Measurements from ENCODE around the gene NCOA1. TPM values are rescaled to one million over a fixed set of nuclear protein-coding genes. Genes with fewer than 3 reads are reported as not detected.

Gene NCOA1
- polyA plus RNA-seq, 1 of the 3 experiments (the other 2 are of a cell fraction) = 10.7 TPM

- H3K9me2 ChIP-seq = no peaks in the 10 kb centered on the region
- H3K9me3 ChIP-seq = peaks cover 7% of the 10 kb centered on the region; the same call in 1 of the 2 replicates
- H3K4me1 ChIP-seq (ENCODE audit: control insufficient read depth in 1 of 2, insufficient read depth in 2 of 2, low read depth in 1 of 2, low read length in 1 of 2) = no peaks in the 10 kb centered on the region
- H3K79me2 ChIP-seq (ENCODE audit: insufficient read depth) = no peaks in the 10 kb centered on the region; the same call in 1 of the 2 replicates
- ChIA-PET CTCF (interaction anchor here (1.2 kb wide), 2 partner anchors 22 kb away, joined by 3 to 4 read pairs; no protein-coding TSS in a partner anchor), POLR2A (no interaction called here)
- no peak overlapping the region for H3K27ac ChIP-seq (ENCODE audit: low read depth in 2 of 2, low read length in 1 of 2)
- no peaks in the 10 kb centered on the region for H4K20me1 ChIP-seq (ENCODE audit: insufficient read depth)
- no peak for DNase-seq
- TF ChIP-seq FOSL2 (IDR thresholded peaks at IDR 0.05; ENCODE audit: borderline replicate concordance, low read depth) = no peak
- no peak for TF ChIP-seq EZH2phosphoT487 (IDR thresholded peaks at IDR 0.05; ENCODE audit: borderline replicate concordance, low read depth)
- no peak for TF ChIP-seq JUND (IDR thresholded peaks at IDR 0.05)
- TF ChIP-seq IRF3 (IDR thresholded peaks at IDR 0.05; ENCODE audit: low read depth, low read length) = no peak
- no peak for TF ChIP-seq TAF1 (IDR thresholded peaks at IDR 0.05; ENCODE audit: borderline replicate concordance, low read depth, low read length)
- TF ChIP-seq TEAD4 (IDR thresholded peaks at IDR 0.05; ENCODE audit: borderline replicate concordance, insufficient read depth) = no peak
- no peak for TF ChIP-seq RAD21 (IDR thresholded peaks at IDR 0.05; ENCODE audit: low read length)
- no peak for TF ChIP-seq EP300 (IDR thresholded peaks at IDR 0.05; ENCODE audit: borderline replicate concordance in 1 of 2, low read depth in 1 of 2, low read length in 1 of 2)
- no peak for TF ChIP-seq FOXM1 (IDR thresholded peaks at IDR 0.05; ENCODE audit: low read depth)
- no peak for TF ChIP-seq GABPA (IDR thresholded peaks at IDR 0.05; ENCODE audit: low read depth)
- no peak for TF ChIP-seq USF2 (IDR thresholded peaks at IDR 0.05; ENCODE audit: borderline replicate concordance, low read depth, low read length)
- no peak overlapping the region for H3K9ac ChIP-seq
- H3F3A ChIP-seq (replicated peaks; ENCODE audit: insufficient read depth) = peaks cover 3% of the 10 kb centered on the region
- WGBS (ENCODE audit: low lambda C conversion rate) = 93% methylated on average over 1 of the region's 1 CpG
- H3K27me3 ChIP-seq (ENCODE audit: insufficient read depth) = no peaks in the 10 kb centered on the region
- H2AFZ ChIP-seq (ENCODE audit: low read depth) = no peak overlapping the region
- no peak overlapping the region for H3K4me3 ChIP-seq (ENCODE audit: low read depth in 2 of 2, low read length in 1 of 2)
- H3K36me3 ChIP-seq (replicated peaks in 1 of 2; ENCODE audit: control insufficient read depth in 1 of 2, insufficient read depth in 2 of 2, low read length in 1 of 2) = peaks cover 0 to 25% of the 10 kb centered on the region in 2 experiments
- no peak overlapping the region for H3K4me2 ChIP-seq
These were observed 152.0 kb downstream of the NCOA1 start for GRCh38 chr2:24643051-24643450.

GRCh38 chr2:24644032-24644431 is 153.0 kb downstream of the NCOA1 start:
- Histone ChIP-seq H3K27ac (ENCODE audit: low read depth in 2 of 2, low read length in 1 of 2) (no peak overlapping the region), H3K4me1 (ENCODE audit: control insufficient read depth in 1 of 2, insufficient read depth in 2 of 2, low read depth in 1 of 2, low read length in 1 of 2) (no peaks in the 10 kb centered on the region), H3K9me3 (0 out of 2 replicates have a peak, but pooled peaks cover under 1% of the 10 kb centered on the region), H2AFZ (ENCODE audit: low read depth) (no peak overlapping the region), H3K79me2 (ENCODE audit: insufficient read depth) (no peaks in the 10 kb centered on the region; the same call in 1 of the 2 replicates), H3K4me3 (ENCODE audit: low read depth in 2 of 2, low read length in 1 of 2) (no peak overlapping the region), H4K20me1 (ENCODE audit: insufficient read depth) (no peaks in the 10 kb centered on the region), H3K9ac (no peak overlapping the region), H3K27me3 (ENCODE audit: insufficient read depth) (no peaks in the 10 kb centered on the region), H3F3A (replicated peaks; ENCODE audit: insufficient read depth) (peaks cover 3% of the 10 kb centered on the region), H3K4me2 (no peak overlapping the region), H3K9me2 (no peaks in the 10 kb centered on the region), H3K36me3 (replicated peaks in 1 of 2; ENCODE audit: control insufficient read depth in 1 of 2, insufficient read depth in 2 of 2, low read length in 1 of 2) (peaks cover 0 to 17% of the 10 kb centered on the region in 2 experiments)
- TF ChIP-seq ELF1 (IDR thresholded peaks at IDR 0.05) = no peak
- no peak for TF ChIP-seq IRF3 (IDR thresholded peaks at IDR 0.05; ENCODE audit: low read depth, low read length)
- TF ChIP-seq EZH2phosphoT487 (IDR thresholded peaks at IDR 0.05; ENCODE audit: borderline replicate concordance, low read depth) = no peak
- TF ChIP-seq GATA2 (CRISPR knock-in tag; IDR thresholded peaks at IDR 0.05) = no peak
- no peak for TF ChIP-seq CHD2 (IDR thresholded peaks at IDR 0.05; ENCODE audit: low read length, partially characterized antibody)
- TF ChIP-seq REST (IDR thresholded peaks at IDR 0.05; ENCODE audit: low read depth, low read length) = no peak
- no peak for TF ChIP-seq NFIC (IDR thresholded peaks at IDR 0.05; ENCODE audit: borderline replicate concordance)
- TF ChIP-seq FOXJ3 (CRISPR knock-in tag; IDR thresholded peaks at IDR 0.05) = no peak
- TF ChIP-seq SMC3 (IDR thresholded peaks at IDR 0.05; ENCODE audit: low read depth, low read length) = no peak
- no peak for TF ChIP-seq JUND (IDR thresholded peaks at IDR 0.05)
- WGBS (ENCODE audit: low lambda C conversion rate) = 92% methylated on average over 2 of the region's 2 CpGs
- DNase-seq = no peak
- POLR2A ChIA-PET = no interaction called here
- CTCF ChIA-PET = interaction anchor here (1.2 kb wide), 1 partner anchor 21 kb away, joined by 3 read pairs; no protein-coding TSS in a partner anchor
